ENCODE results near the gene RIMS4.

DNA sequence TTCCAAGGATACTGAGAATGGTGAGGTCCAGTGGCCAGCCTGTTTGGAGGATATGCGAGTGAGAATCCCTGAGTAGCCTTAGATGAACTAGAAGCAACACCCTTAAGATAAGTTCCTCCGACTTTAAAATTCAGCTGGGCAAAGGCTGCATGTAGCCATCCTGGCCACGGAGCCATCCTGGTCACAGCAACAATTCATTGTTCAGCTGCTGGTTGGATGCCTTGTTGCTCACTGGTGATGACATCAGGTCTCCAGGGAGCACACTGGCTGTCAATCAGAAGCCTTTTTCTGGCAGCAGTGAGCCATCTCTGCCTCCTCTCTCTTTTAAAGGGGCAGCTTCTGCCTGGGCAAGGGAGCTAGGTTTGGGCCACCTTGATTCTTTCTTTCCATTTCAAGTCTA is 22.4 kb upstream of the RIMS4 start:
- TF ChIP-seq, protein P1, sequence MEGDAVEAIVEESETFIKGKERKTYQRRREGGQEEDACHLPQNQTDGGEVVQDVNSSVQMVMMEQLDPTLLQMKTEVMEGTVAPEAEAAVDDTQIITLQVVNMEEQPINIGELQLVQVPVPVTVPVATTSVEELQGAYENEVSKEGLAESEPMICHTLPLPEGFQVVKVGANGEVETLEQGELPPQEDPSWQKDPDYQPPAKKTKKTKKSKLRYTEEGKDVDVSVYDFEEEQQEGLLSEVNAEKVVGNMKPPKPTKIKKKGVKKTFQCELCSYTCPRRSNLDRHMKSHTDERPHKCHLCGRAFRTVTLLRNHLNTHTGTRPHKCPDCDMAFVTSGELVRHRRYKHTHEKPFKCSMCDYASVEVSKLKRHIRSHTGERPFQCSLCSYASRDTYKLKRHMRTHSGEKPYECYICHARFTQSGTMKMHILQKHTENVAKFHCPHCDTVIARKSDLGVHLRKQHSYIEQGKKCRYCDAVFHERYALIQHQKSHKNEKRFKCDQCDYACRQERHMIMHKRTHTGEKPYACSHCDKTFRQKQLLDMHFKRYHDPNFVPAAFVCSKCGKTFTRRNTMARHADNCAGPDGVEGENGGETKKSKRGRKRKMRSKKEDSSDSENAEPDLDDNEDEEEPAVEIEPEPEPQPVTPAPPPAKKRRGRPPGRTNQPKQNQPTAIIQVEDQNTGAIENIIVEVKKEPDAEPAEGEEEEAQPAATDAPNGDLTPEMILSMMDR (IDR thresholded peaks at IDR 0.05), result no peak
- TF ChIP-seq POLR2A (IDR thresholded peaks at IDR 0.05), result no peak

Data from prostate gland (tissue), 2 donors.